GM23248 (cell line): Measurements from ENCODE around the gene HS6ST1. TPM values are rescaled to one million over a fixed set of nuclear protein-coding genes. Genes with fewer than 3 reads are reported as not detected.

Source experiments
- DNase-seq: peaks from one replicate; pipeline ENCODE4 v3.0.0-alpha.2; 2015
- H2AFZ ChIP-seq: fragments of 200-600 bp; sonication (generic); 2 replicates; pipeline ENCODE4 v1.6.1; 2016; ENCODE audit warnings: antibody characterized with exemption
- H3F3A ChIP-seq: fragments of 200-600 bp; sonication (generic); 2 replicates; pipeline ENCODE4 v1.6.1; 2016; ENCODE audit warnings: mild to moderate bottlenecking, antibody characterized with exemption, mixed run types; ENCODE audit not compliant: insufficient read depth
- H3K27ac ChIP-seq: fragments of 200-600 bp; sonication (generic); 2 replicates; pipeline ENCODE4 v1.5.1; 2016; ENCODE audit warnings: mild to moderate bottlenecking
- H3K27me3 ChIP-seq: fragments of 200-600 bp; sonication (generic); replicated peaks from 2 replicates; pipeline ENCODE4 v1.6.1; 2016; ENCODE audit warnings: mild to moderate bottlenecking; ENCODE audit not compliant: insufficient read depth
- H3K36me3 ChIP-seq: fragments of 200-600 bp; sonication (generic); 2 replicates; pipeline ENCODE4 v1.6.1; 2016; ENCODE audit warnings: low read depth, mild to moderate bottlenecking
- H3K4me1 ChIP-seq: fragments of 200-600 bp; sonication (generic); 2 replicates; pipeline ENCODE4 v1.6.1; 2016; ENCODE audit warnings: mild to moderate bottlenecking; ENCODE audit not compliant: insufficient read depth
- H3K4me2 ChIP-seq: fragments of 200-600 bp; sonication (generic); one replicate; pipeline ENCODE4 v1.6.1; 2016; ENCODE audit warnings: mild to moderate bottlenecking; ENCODE audit not compliant: unreplicated experiment
- H3K4me3 ChIP-seq: fragments of 200-600 bp; sonication (generic); 2 replicates; pipeline ENCODE4 v1.5.1; 2016; ENCODE audit warnings: mild to moderate bottlenecking
- H3K79me2 ChIP-seq: fragments of 200-600 bp; sonication (generic); 2 replicates; pipeline ENCODE4 v1.6.1; 2016; ENCODE audit warnings: mild to moderate bottlenecking; ENCODE audit not compliant: insufficient read depth
- H3K9ac ChIP-seq: fragments of 200-600 bp; sonication (generic); 2 replicates; pipeline ENCODE4 v1.6.1; 2016; ENCODE audit warnings: mild to moderate bottlenecking
- H3K9me2 ChIP-seq: fragments of 200-600 bp; sonication (generic); 2 replicates; pipeline ENCODE4 v1.6.1; 2016; ENCODE audit warnings: mixed run types, mild to moderate bottlenecking, moderate library complexity; ENCODE audit not compliant: insufficient read depth
- H3K9me3 ChIP-seq: fragments of 200-600 bp; sonication (generic); one replicate; pipeline ENCODE4 v1.6.1; 2017; ENCODE audit warnings: low read depth
- H4K20me1 ChIP-seq: fragments of 200-600 bp; sonication (generic); 2 replicates; pipeline ENCODE4 v1.6.0; 2016; ENCODE audit not compliant: insufficient read depth
- EZH2 ChIP-seq: fragments of 200-600 bp; sonication (generic); IDR thresholded peaks from 2 replicates; pipeline ENCODE4 v1.6.1; 2018; ENCODE audit warnings: antibody characterized with exemption, mild to moderate bottlenecking; ENCODE audit not compliant: insufficient read depth, poor library complexity, severe bottlenecking
- EZH2phosphoT487 ChIP-seq: fragments of 200-600 bp; sonication (generic); IDR thresholded peaks from 2 replicates; pipeline ENCODE4 v1.6.1; 2018; ENCODE audit warnings: antibody characterized with exemption, moderate library complexity, mild to moderate bottlenecking, low read depth; ENCODE audit not compliant: insufficient read depth
- WGBS, 2 experiments: methylation state at CpG; one replicate each; pipeline ENCODE4 v1.1.6; 2015 to 2017; ENCODE audit warnings: low lambda C conversion rate in 2 of 2, low coverage in 1 of 2; ENCODE audit errors: missing lambda C conversion rate in 2 of 2; 5-methylcytosine and 5-hydroxymethylcytosine counted together
- in situ Hi-C: fragments of 300-500 bp; cut with MboI; formaldehyde crosslinking; loops from 2 replicates; pipeline ENCODE4 v1.15.0; 2020
- polyA plus RNA-seq: library from polyadenylated mRNA; unstranded; fragments of >200 nt; fragmentation: Nextera tagmentation; extraction: Ambion mirVana; gene quantifications from 2 replicates; pipeline ENCODE4 v1.2.1, GENCODE V29; 2016
- total RNA-seq: library from RNA; depleted of rRNA; stranded (reverse); fragments of >200 nt; shearing (Covaris generic); gene quantifications from 2 replicates; pipeline ENCODE4 v1.2.3, GENCODE V29; 2014

The HS6ST1 gene
- total and polyA plus RNA-seq, 2 experiments from 2014 or later, result 3.3 to 27.3 TPM

- no peak overlapping the region for H3K27ac ChIP-seq
- H3K9me3 ChIP-seq, result no peaks in the 10 kb centered on the region
- no peaks in the 10 kb centered on the region for H3K27me3 ChIP-seq
- no peak overlapping the region for H3K4me2 ChIP-seq
- peaks cover 16% of the 10 kb centered on the region for H3F3A ChIP-seq
- H2AFZ ChIP-seq, result no peak overlapping the region
- no peaks in the 10 kb centered on the region for H3K9me2 ChIP-seq
- no peaks in the 10 kb centered on the region for H3K36me3 ChIP-seq
- no peaks in the 10 kb centered on the region for H3K79me2 ChIP-seq
- H3K4me1 ChIP-seq, result no peaks in the 10 kb centered on the region; the same call in 1 of the 2 replicates
- no peak overlapping the region for H3K4me3 ChIP-seq
- H4K20me1 ChIP-seq, result no peaks in the 10 kb centered on the region
- in situ Hi-C loops, result no loop called here
- WGBS, 2 experiments, result 81 to 84% methylated on average over 5 of the region's 5 CpGs
- H3K9ac ChIP-seq, result no peak overlapping the region
- no peak for TF ChIP-seq EZH2phosphoT487
- TF ChIP-seq EZH2, result no peak
- no peak for DNase-seq
Observed at GRCh38 chr2:128354161-128354560, 35.5 kb upstream of the HS6ST1 start.

GRCh38 chr2:128350736-128351135 lies 32.1 kb upstream of the HS6ST1 start:
- no peak overlapping the region for H3K9ac ChIP-seq
- in situ Hi-C loops, result no loop called here
- H3K79me2 ChIP-seq, result no peaks in the 10 kb centered on the region
- H3K4me1 ChIP-seq, result peaks cover 16% of the 10 kb centered on the region
- no peaks in the 10 kb centered on the region for H4K20me1 ChIP-seq
- H3K36me3 ChIP-seq, result no peaks in the 10 kb centered on the region
- no peak overlapping the region for H3K27ac ChIP-seq
- peaks cover 9% of the 10 kb centered on the region for H3F3A ChIP-seq
- H2AFZ ChIP-seq, result no peak overlapping the region
- H3K4me2 ChIP-seq, result no peak overlapping the region
- H3K4me3 ChIP-seq, result no peak overlapping the region
- H3K9me3 ChIP-seq, result no peaks in the 10 kb centered on the region
- 70 to 93% methylated on average over 1 of the region's 1 CpG for WGBS, 2 experiments
- DNase-seq, result no peak
- TF ChIP-seq EZH2 (no peak), EZH2phosphoT487 (no peak)
- H3K9me2 ChIP-seq, result no peaks in the 10 kb centered on the region
- H3K27me3 ChIP-seq, result no peaks in the 10 kb centered on the region

DNA sequence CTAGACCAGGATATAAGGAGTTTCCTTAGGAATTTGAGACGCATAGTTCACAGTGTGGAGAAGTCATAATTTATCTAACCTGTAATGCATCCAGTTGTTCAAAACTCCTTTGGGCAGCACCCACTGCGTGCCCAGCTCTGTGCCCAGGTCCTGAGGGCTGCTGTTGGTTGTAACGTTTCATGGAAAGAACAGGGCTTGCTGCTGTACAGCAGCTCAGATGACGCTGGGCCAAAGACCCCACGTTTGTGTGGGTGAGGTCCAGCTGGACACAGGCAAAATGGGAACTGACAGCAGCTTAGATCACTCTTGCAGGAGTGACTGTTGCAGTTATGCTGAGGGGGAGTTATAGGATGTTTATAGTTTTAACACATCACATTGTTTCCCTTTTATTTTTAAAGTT lies 30.0 kb upstream of the HS6ST1 start:
- Histone ChIP-seq H3F3A (no peaks in the 10 kb centered on the region; the same call in none of the 2 replicates), H4K20me1 (no peaks in the 10 kb centered on the region), H3K9ac (0 out of 2 replicates have a peak overlapping the region, but pooled peaks have one; percentile 67), H3K27me3 (no peaks in the 10 kb centered on the region), H3K9me2 (no peaks in the 10 kb centered on the region), H3K79me2 (no peaks in the 10 kb centered on the region), H2AFZ (peak overlapping the region; percentile 79), H3K4me1 (peaks cover 16% of the 10 kb centered on the region), H3K4me2 (peak overlapping the region; percentile 14), H3K27ac (no peak overlapping the region), H3K4me3 (no peak overlapping the region), H3K36me3 (no peaks in the 10 kb centered on the region), H3K9me3 (no peaks in the 10 kb centered on the region)
- no peak for DNase-seq
- in situ Hi-C loops, result loop anchor here (25.0 kb wide), 1 partner anchor 389 kb away; no protein-coding TSS in a partner anchor
- 39 to 41% methylated on average over 5 of the region's 5 CpGs for WGBS, 2 experiments
- TF ChIP-seq EZH2phosphoT487 (no peak), EZH2 (no peak)

GRCh38 chr2:128347701-128348539 lies 29.3 kb upstream of the HS6ST1 start:
- Histone ChIP-seq H2AFZ (peak overlapping the region; percentile 79), H3K4me3 (no peak overlapping the region), H3K27ac (peak overlapping the region; percentile 62), H3K4me1 (peaks cover 16% of the 10 kb centered on the region), H3K27me3 (no peaks in the 10 kb centered on the region), H3K4me2 (peak overlapping the region; percentile 14), H3K79me2 (no peaks in the 10 kb centered on the region), H3K36me3 (no peaks in the 10 kb centered on the region), H3K9me3 (no peaks in the 10 kb centered on the region), H4K20me1 (no peaks in the 10 kb centered on the region), H3K9ac (peak overlapping the region; percentile 67), H3F3A (no peaks in the 10 kb centered on the region; the same call in none of the 2 replicates), H3K9me2 (no peaks in the 10 kb centered on the region)
- no peak for TF ChIP-seq EZH2
- TF ChIP-seq EZH2phosphoT487, result no peak
- 30 to 32% methylated on average over 15 to 16 of the region's 16 CpGs for WGBS, 2 experiments
- in situ Hi-C loops, result loop anchor here (25.0 kb wide), 1 partner anchor 389 kb away; no protein-coding TSS in a partner anchor
- DNase-seq, result peak; percentile 71
